ENCODE measurements around the gene C8G.
A peak's percentile ranks its signal among the peaks of the same experiment; 100 is the strongest.

The C8G gene

GRCh38 chr9:136988872-136989271 is 43.8 kb downstream of the C8G start:
- no peak for DNase-seq

DNA sequence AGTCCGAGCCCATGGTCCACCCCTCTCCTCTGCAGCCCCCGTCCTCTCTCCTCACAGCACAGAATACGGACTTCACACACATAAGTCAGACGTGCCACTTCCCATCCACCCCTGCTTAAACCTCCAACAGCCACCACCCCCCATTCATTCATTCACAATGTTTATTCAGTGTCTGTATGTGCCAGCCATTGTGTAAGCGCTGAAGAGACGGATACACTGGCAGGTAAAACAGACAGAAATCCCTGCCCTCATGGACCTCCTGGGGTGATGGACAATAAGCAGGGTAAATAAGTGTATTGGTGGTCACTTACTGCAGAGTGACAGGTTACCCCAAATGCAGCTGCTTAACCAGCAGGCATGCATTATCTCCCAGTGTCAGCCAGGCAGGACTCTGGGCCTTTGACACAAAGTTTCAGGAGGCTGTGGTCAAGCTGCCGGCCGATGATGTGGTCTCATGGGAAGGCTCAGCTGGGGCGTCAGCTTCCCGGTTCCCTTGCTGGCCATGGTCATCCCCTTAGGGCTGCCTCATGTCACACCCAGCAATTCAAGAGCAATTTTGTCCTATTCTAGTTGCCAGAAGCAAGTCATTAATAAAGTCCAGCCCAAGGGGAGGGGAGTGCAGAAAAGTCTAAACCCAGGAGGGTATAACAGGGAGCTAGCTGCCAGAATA is 45.3 kb downstream of the C8G start:
- no peak for DNase-seq

- peak; percentile 57 to 78 for DNase-seq
Observed at GRCh38 chr9:136991993-136992818, 47.2 kb downstream of the C8G start, which contains the start of gene PAXX. Gene PAXX, plus strand, starts transcription at chr9:136992422. Its CDS starts 22 bp downstream, at chr9:136992444.

- DNase-seq: no peak
Observed at GRCh38 chr9:136992819-136993369, 47.9 kb downstream of the C8G start.

DNA sequence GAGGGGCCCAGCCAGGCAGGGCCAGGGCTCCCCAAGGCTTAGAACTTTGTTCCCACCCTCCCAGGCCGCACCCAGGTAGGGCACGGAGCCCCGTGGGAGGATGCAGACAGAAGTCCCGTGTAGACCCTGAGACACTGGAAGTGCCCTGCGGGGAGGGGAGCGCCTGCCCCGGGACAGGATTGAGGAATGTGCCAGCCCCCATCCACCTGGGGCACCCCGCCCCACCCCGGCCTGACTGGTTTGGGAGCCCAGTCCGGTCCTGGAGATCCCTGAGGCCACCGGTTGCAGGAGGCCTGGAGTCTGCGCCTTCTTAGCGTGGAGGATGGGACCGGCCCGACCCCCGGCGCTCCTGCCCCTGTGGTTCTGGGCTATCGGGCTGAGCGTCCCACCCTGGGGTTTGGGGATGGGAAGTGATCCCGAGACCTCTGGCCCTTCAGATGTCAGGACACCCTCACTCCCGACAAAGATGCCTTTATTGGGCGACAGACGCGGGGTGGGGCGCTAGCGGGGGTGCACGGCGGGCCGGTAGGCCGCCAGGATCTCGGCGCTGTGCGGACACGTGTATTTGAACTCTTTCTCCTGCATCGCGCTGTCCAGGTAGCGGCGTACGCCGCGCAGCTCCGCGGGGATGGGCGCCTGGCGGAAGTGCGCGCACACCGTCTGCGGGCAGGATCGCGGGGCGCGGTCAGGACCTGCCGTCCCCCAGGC is 49.3 kb downstream of the C8G start:
- no peak for DNase-seq

DNA sequence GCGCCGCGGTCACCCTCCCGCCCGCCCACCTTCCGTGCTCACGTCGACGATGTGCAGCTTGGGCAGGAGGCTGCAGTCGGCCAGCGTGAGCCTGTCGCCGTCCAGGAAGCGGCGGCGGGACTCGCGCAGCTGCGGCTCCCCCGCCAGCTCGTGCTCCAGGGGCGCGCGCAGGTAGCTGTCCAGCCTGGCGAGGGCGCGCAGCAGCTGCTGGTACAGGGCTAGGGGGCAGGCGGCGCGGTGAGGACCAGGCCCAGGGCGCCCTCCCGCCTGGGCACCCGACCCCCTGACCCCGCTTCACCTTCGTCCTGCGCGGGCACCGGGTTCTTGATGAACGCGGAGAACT is 49.8 kb downstream of the C8G start:
- DNase-seq: no peak

- DNase-seq: no peak
Observed at GRCh38 chr9:136995362-136995761, 50.3 kb downstream of the C8G start.

DNA sequence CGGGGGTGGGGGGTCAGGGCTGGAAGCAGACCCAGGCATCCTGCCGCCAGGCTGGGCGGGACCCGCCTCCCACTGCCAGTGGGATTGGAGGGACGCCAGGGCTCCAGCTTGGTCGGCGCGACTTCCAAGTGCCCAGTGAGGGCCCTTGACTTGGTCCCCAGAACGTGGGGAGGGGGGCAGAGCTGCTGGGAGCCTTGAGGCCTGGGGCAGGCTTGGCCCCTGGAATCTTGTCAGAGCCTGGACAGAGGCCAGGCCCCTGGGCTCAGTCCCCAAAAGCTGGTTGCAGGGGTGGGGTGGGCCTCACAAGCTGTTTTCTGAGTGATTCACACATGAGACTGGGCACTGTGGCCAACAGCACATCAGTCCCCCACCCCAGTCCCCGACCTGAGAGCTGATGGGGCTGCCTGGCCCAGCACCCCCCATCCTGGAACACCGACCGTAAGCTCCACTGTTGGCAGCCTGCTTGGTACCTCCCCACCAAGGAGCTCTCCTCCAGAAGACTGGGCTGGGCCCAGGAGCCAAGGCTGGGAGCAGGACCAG is 50.8 kb downstream of the C8G start:
- no peak for DNase-seq

Data from AML-193 (cell line).